GM18951 (cell line): ENCODE results near the gene TMEM18.

Experiments used
- POLR2A ChIP-seq: IDR thresholded peaks from 4 replicates; pipeline ENCODE4 v1.6.1; 2011; ENCODE audit warnings: mild to moderate bottlenecking; ENCODE audit not compliant: insufficient read length, insufficient read depth; ENCODE audit errors: extremely low read depth
- in situ Hi-C: fragments of 300-500 bp; cut with MboI; formaldehyde crosslinking; loops from one replicate; pipeline ENCODE4 v1.12.0; 2022; ENCODE audit warnings: low sequenced_read_pairs, mixed read lengths, inconsistent platforms; ENCODE audit not compliant: unreplicated experiment

The TMEM18 gene

GRCh38 chr2:663221-663620 is 14.0 kb downstream of the TMEM18 start:
- TF ChIP-seq POLR2A, result no peak
- in situ Hi-C loops, result no loop called here

- in situ Hi-C loops, result no loop called here
- no peak for TF ChIP-seq POLR2A
Observed at GRCh38 chr2:661360-661635, 15.9 kb downstream of the TMEM18 start.

GRCh38 chr2:660586-661359 is 16.4 kb downstream of the TMEM18 start:
- no peak for TF ChIP-seq POLR2A
- in situ Hi-C loops, result no loop called here

- in situ Hi-C loops, result no loop called here
- no peak for TF ChIP-seq POLR2A
Observed at GRCh38 chr2:660029-660428, 17.2 kb downstream of the TMEM18 start.

- in situ Hi-C loops, result no loop called here
Observed at GRCh38 chr2:658426-658825, 18.8 kb downstream of the TMEM18 start.

GRCh38 chr2:657766-658165 is 19.4 kb downstream of the TMEM18 start:
- in situ Hi-C loops, result no loop called here
- TF ChIP-seq POLR2A, result no peak

More at GRCh38 chr2:658426-658825, 18.8 kb downstream of the TMEM18 start:
- TF ChIP-seq POLR2A, result no peak

- in situ Hi-C loops, result no loop called here
- no peak for TF ChIP-seq POLR2A
Observed at GRCh38 chr2:656676-657075, 20.5 kb downstream of the TMEM18 start.

GRCh38 chr2:655626-656025 is 21.6 kb downstream of the TMEM18 start:
- in situ Hi-C loops, result no loop called here

GRCh38 chr2:654896-655295 is 22.3 kb downstream of the TMEM18 start:
- in situ Hi-C loops, result no loop called here
- TF ChIP-seq POLR2A, result no peak

More at GRCh38 chr2:655626-656025, 21.6 kb downstream of the TMEM18 start:
- no peak for TF ChIP-seq POLR2A

GRCh38 chr2:653645-654425 is 23.4 kb downstream of the TMEM18 start:
- no peak for TF ChIP-seq POLR2A

GRCh38 chr2:652881-653480 is 24.2 kb downstream of the TMEM18 start:
- TF ChIP-seq POLR2A, result no peak
- in situ Hi-C loops, result no loop called here

More at GRCh38 chr2:653645-654425, 23.4 kb downstream of the TMEM18 start:
- in situ Hi-C loops, result no loop called here

- no peak for TF ChIP-seq POLR2A
- in situ Hi-C loops, result no loop called here
Observed at GRCh38 chr2:651951-652373, 25.2 kb downstream of the TMEM18 start.
